Left ventricle myocardium inferior (tissue), 1 donor: ENCODE results near the gene LCP2. TPM values are rescaled to one million over a fixed set of nuclear protein-coding genes. Genes with fewer than 3 reads are reported as not detected.
"Not testable (repeated sequence)": the region's sequence is repeated elsewhere in the genome, so short reads cannot be mapped to it uniquely, and the experiment has no call there.

Experiments
- DNase-seq: peaks from one replicate; pipeline ENCODE4 v3.0.0-alpha.2; 2020
- H3K27ac ChIP-seq: fragments of 200-600 bp; replicated peaks from 2 replicates; pipeline ENCODE4 v1.8.0; 2021
- H3K27me3 ChIP-seq: fragments of 200-600 bp; 2 replicates; pipeline ENCODE4 v1.8.0; 2021; ENCODE audit warnings: low read depth
- H3K36me3 ChIP-seq: fragments of 200-600 bp; 2 replicates; pipeline ENCODE4 v1.8.0; 2021
- H3K4me1 ChIP-seq: fragments of 200-600 bp; 2 replicates; pipeline ENCODE4 v1.8.0; 2021
- H3K4me3 ChIP-seq: fragments of 200-600 bp; 2 replicates; pipeline ENCODE4 v1.8.0; 2021; ENCODE audit warnings: mild to moderate bottlenecking, moderate library complexity
- H3K9me3 ChIP-seq: fragments of 200-600 bp; replicated peaks from 2 replicates; pipeline ENCODE4 v1.8.0; 2021
- CTCF ChIP-seq: fragments of 200-600 bp; IDR thresholded peaks from 2 replicates; pipeline ENCODE4 v1.8.0; 2021; ENCODE audit warnings: antibody characterized with exemption, mild to moderate bottlenecking, borderline replicate concordance
- intact Hi-C: fragments of 100-400 bp; cut with micrococcal nuclease; formaldehyde crosslinking; loops from one replicate; pipeline ENCODE4 v1.11.0; 2022
- total RNA-seq: library from RNA; stranded (reverse); fragmentation: NEBNext Ultra II Directional; extraction: Animal tissue kit (Norgen Biotek cat#: 25700); gene quantifications from one replicate; pipeline ENCODE4 v1.2.1, GENCODE V29; 2021
- donor health status: DM: no; HTN: yes; CAD: no; lungs with severe emphysema.

LCP2 gene
- total RNA-seq, 1 donor from 2014 or later = 3.9 TPM

DNA sequence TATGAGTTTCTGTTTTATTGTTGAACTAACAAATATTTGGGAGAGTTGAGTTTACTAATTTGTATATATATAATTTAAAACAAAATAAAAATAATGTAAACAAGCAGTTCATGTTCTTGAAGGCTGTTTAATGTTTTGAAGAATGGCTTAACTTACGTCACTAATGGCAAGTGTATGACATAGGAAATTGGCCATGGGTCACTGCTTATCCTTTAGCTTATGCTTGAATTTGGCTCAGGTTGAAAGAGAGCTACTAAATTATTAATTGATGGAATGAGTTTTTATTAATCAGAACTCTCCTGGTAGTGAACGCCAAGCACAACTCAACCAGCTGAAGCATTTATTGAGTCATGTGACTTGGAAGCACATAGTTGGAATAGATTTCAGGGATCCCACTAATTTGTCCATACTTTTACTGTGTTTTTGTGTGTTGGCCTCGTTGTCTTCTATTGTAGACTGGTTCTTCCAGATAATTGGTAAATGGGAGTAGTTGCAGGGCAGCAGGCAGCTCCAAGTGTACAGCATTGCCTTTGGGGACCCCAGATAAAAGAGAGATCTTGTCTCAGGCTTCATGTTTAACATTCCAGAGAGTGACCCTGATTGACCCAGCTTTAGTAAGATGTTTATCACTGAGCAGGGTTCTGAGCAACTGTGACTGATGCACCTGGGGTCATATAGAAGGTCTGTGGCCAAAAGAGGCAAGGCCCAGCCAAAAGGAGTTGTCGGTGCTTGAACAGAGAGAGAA, 51.3 kb downstream of the LCP2 start:
- no peak for TF ChIP-seq CTCF
- Histone ChIP-seq H3K27ac (no peak overlapping the region), H3K9me3 (no peaks in the 10 kb centered on the region), H3K27me3 (peaks cover 16% of the 10 kb centered on the region), H3K4me1 (peaks cover 14% of the 10 kb centered on the region), H3K36me3 (peaks cover 7% of the 10 kb centered on the region), H3K4me3 (no peak overlapping the region)
- intact Hi-C loops = no loop called here
- no peak for DNase-seq

GRCh38 chr5:170245436-170245835, 52.1 kb downstream of the LCP2 start:
- H3K4me3 ChIP-seq, H3K27ac ChIP-seq, H3K9me3 ChIP-seq, H3K36me3 ChIP-seq, intact Hi-C loops, DNase-seq: not testable (repeated sequence)
- Histone ChIP-seq H3K27me3 (peaks cover 10% of the 10 kb centered on the region), H3K4me1 (peaks cover 14% of the 10 kb centered on the region)

GRCh38 chr5:170238456-170239196, 59.0 kb downstream of the LCP2 start:
- no peak for DNase-seq
- H3K9me3 ChIP-seq = no peaks in the 10 kb centered on the region
- H3K4me3 ChIP-seq = no peak overlapping the region
- H3K4me1 ChIP-seq = peaks cover 4% of the 10 kb centered on the region
- no peak overlapping the region for H3K27ac ChIP-seq
- intact Hi-C loops = no loop called here
- TF ChIP-seq CTCF = no peak
- peaks cover 6% of the 10 kb centered on the region for H3K27me3 ChIP-seq
- H3K36me3 ChIP-seq = no peaks in the 10 kb centered on the region

- intact Hi-C loops = no loop called here
- H3K27me3 ChIP-seq = peaks cover 9% of the 10 kb centered on the region
- peaks cover 4% of the 10 kb centered on the region for H3K4me1 ChIP-seq
- no peak overlapping the region for H3K27ac ChIP-seq
- no peaks in the 10 kb centered on the region for H3K9me3 ChIP-seq
- H3K36me3 ChIP-seq = no peaks in the 10 kb centered on the region
- TF ChIP-seq CTCF = no peak
- H3K4me3 ChIP-seq = no peak overlapping the region
- DNase-seq = no peak
These were observed 61.4 kb downstream of the LCP2 start for GRCh38 chr5:170235876-170236864.

DNA sequence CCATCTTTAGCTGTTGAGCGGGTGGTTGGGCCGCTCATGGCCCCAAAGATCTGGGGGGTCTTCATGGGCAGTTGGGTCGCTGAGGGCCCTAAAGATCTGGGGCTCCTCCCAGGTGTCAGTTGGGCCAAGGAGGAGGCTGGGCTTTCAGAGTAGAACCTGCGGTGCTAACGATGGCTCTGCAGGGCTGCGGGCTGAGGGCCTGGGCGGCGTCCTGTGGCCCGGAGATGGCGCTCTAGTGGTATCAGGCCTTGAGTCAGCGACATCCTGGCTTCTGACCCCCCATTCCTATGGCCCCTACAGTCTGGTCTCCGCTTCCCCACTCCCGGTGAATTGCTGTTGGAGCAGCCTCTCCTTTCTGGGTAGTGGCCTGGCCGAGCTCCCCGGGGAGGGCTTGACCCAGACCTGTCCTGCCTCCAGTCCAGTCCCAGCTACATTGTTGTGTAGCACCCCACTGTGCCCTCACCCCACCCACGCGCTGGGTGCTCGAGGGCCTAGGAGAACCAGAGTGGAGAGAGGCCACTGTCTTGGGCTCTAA, 64.2 kb downstream of the LCP2 start:
- H3K27me3 ChIP-seq = peaks cover 9% of the 10 kb centered on the region
- H3K36me3 ChIP-seq = no peaks in the 10 kb centered on the region
- no peak for TF ChIP-seq CTCF
- DNase-seq = no peak
- H3K4me1 ChIP-seq = no peaks in the 10 kb centered on the region
- intact Hi-C loops = no loop called here
- no peak overlapping the region for H3K4me3 ChIP-seq
- no peaks in the 10 kb centered on the region for H3K9me3 ChIP-seq
- no peak overlapping the region for H3K27ac ChIP-seq
